Stimulated activated CD8-positive, alpha-beta memory T cell treated with anti-CD3 and anti-CD28 coated beads, Interleukin-15, amount 100 ng/mL, for 4 hours (primary cell): ENCODE results near the gene RASSF8.

ENCODE experiments used
- DNase-seq, 2 donors: peaks; one replicate each; pipeline ENCODE4 v3.0.0-alpha.2; 2020; ENCODE audit warnings: low read depth in 2 of 2

Gene RASSF8

DNA sequence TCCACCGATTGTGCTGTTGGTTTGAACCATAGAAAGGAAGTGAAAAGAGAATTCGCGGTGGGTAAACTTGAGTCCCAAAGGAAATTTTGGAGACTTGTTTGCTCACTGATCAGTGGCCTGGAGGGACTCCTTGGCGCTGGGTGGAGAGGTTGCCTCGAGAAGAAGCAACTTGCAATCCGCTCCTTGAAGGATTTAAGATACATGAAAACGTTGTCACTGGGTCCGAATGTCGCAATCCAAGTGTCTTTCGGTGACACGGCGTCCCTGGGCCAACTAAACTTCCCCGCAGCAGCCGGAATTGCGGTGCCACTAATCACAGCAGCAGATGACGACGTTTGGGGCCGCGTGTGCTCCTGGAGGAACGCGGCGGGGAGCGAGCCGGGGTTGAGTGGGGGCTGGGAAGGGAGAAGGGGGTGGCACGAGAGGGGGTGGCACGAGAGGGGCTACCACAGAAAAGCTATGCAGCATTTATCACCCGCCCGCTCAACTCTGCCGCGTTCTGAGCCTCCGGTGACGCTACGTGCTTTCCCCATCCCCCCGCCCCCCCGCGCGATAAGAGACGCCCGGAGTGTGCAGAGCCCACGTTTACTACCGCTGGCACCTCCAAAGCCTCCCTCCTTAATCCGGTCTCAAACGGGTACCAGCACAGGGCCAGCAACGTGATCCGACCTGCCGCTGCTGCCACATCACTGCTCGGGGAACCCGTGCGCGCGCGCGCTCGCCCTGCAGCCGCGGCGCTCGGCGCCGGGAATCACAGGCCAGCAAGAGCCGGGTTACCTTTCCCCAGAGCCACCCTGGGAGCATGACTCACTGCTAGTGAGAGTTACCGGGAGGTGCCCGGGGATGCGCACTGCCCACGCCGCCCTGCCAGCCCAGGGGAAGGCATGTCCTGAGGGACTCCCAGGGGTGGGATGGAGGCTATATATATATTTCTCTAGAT lies 167.2 kb downstream of the RASSF8 start:
- no peak for DNase-seq

DNA sequence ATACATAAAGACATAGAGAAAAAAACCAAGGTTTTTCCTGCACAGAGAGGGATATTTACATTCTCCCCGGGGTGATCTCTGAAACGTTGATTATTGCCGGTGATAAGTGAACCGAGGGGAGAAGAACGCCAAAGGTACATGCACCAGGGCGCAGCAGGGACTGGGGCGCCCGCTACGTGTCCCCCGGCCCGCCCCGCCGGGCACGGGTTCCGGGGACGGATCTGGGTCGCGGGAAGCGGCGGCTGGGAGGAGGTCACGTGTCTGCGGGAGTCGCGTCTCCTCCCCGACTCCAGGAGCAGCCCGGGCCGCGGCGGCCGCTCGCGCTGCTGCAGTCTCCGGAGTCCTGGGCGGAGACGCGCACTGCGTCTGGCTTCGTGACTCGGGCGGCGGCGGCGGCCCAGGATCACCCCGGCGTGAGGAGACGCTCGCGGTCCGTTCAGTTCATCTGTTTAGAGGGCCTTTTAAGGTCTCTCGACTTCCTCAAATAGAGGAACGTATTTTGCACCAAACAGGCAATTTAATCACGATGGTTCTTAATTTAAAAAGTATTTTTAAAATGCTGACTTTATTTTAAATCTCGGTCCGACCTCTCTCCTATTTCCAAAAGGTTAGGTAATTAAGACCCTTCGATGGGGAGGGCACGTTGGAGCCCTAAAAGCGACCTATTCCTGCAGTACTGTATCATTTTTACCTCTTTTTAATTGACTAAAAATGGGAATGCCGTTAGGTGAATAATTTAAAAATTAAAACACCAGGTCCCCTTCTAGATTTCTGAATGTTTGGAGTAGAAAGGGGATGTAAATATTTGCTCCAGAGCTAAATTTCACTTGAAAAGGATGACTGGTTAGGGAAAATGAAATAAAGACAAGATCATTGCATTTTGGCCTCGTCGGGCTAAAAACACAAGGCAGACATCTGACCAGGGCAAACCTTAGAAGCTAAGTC lies 168.1 kb downstream of the RASSF8 start:
- DNase-seq: no peak

DNA sequence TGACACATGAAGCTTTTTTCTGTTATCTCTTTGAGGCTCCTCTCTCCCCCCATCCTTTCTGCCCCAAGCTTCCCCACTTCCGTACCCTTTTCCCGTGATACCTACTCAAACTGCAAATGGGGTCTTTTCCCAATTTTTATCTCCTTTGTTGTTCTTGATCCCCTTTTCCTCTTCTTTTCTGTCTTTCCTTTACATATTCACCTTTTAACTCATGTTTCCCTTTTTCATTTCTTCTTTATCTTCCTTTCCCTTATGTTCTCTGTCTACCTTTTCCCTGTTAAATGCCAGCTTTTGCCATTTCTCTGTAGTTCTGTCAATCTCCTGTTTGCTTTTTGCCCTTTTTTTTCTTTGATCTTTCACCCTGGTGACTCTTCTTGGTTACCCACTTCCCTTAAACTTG lies 168.9 kb downstream of the RASSF8 start:
- DNase-seq: no peak

DNA sequence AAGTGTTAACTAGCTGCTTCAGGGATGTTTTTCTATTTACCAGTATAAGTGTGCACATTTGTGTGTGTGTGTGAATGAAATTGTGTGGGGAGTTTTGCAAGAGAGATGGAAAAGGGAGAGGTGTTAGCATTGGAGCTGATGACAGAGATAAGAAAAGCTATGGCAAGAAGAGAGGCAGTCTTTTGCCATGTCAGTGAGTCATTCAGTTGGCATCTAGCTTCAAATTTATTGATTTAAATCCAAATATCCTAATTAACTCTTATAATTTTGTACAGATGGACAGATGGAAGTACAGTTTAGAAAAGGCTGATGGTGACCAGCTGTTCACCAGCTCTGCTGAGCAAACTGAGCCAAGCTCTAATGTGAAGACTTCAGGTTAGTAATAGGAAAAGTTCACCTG lies 169.7 kb downstream of the RASSF8 start:
- no peak for DNase-seq
